ENCODE results near the gene BICD2.

The BICD2 gene

GRCh38 chr9:92666236-92666635, 98.4 kb downstream of the BICD2 start:
- peaks cover 14% of the 10 kb centered on the region; the same call in 1 of the 2 replicates for H4K20me1 ChIP-seq (ENCODE audit: control insufficient read depth, insufficient read depth, low read depth, low read length)
- no peaks in the 10 kb centered on the region for H3K9me2 ChIP-seq (replicated peaks; ENCODE audit: control insufficient read depth, low read length)
- H3K79me2 ChIP-seq (ENCODE audit: control insufficient read depth, low read length), result peaks cover 93% of the 10 kb centered on the region
- H3K4me1 ChIP-seq (ENCODE audit: control insufficient read depth, low read length), result peaks cover 24% of the 10 kb centered on the region
- no peak overlapping the region for H3K27ac ChIP-seq (ENCODE audit: low read depth, low read length)
- H3K27me3 ChIP-seq (ENCODE audit: control insufficient read depth, low read length), result no peaks in the 10 kb centered on the region
- TF ChIP-seq EZH2phosphoT487 (IDR thresholded peaks at IDR 0.05; ENCODE audit: borderline replicate concordance, low read length) (no peak), CTCF (IDR thresholded peaks at IDR 0.05; ENCODE audit: low read depth, low read length, poor library complexity, severe bottlenecking) (no peak)
- no peaks in the 10 kb centered on the region for H3K9me3 ChIP-seq (ENCODE audit: control insufficient read depth, insufficient read depth, low read length)
- H3K4me3 ChIP-seq (ENCODE audit: low read length), result no peak overlapping the region
- no peak overlapping the region for H3K4me2 ChIP-seq (ENCODE audit: low read length)
- H3K36me3 ChIP-seq (ENCODE audit: control insufficient read depth, low read length), result peaks cover 22% of the 10 kb centered on the region
- H3F3A ChIP-seq (ENCODE audit: control insufficient read depth, insufficient read depth), result peaks cover 5% of the 10 kb centered on the region; the same call in 1 of the 2 replicates

GRCh38 chr9:92665836-92666235, 98.8 kb downstream of the BICD2 start:
- TF ChIP-seq CTCF (IDR thresholded peaks at IDR 0.05; ENCODE audit: low read depth, low read length, poor library complexity, severe bottlenecking), result no peak
- no peak for TF ChIP-seq EZH2phosphoT487 (IDR thresholded peaks at IDR 0.05; ENCODE audit: borderline replicate concordance, low read length)
- H3K9me3 ChIP-seq (ENCODE audit: control insufficient read depth, insufficient read depth, low read length), result no peaks in the 10 kb centered on the region
- peaks cover 14% of the 10 kb centered on the region; the same call in 1 of the 2 replicates for H4K20me1 ChIP-seq (ENCODE audit: control insufficient read depth, insufficient read depth, low read depth, low read length)
- H3K9me2 ChIP-seq (replicated peaks; ENCODE audit: control insufficient read depth, low read length), result no peaks in the 10 kb centered on the region
- no peak overlapping the region for H3K27ac ChIP-seq (ENCODE audit: low read depth, low read length)
- H3K4me1 ChIP-seq (ENCODE audit: control insufficient read depth, low read length), result peaks cover 21% of the 10 kb centered on the region
- H3F3A ChIP-seq (ENCODE audit: control insufficient read depth, insufficient read depth), result peaks cover 5% of the 10 kb centered on the region; the same call in 1 of the 2 replicates
- no peaks in the 10 kb centered on the region for H3K27me3 ChIP-seq (ENCODE audit: control insufficient read depth, low read length)
- peaks cover 93% of the 10 kb centered on the region for H3K79me2 ChIP-seq (ENCODE audit: control insufficient read depth, low read length)
- peaks cover 22% of the 10 kb centered on the region for H3K36me3 ChIP-seq (ENCODE audit: control insufficient read depth, low read length)
- H3K4me2 ChIP-seq (ENCODE audit: low read length), result no peak overlapping the region
- H3K4me3 ChIP-seq (ENCODE audit: low read length), result no peak overlapping the region

GRCh38 chr9:92664394-92665152, 100.1 kb downstream of the BICD2 start:
- no peak overlapping the region for H3K27ac ChIP-seq (ENCODE audit: low read depth, low read length)

More at GRCh38 chr9:92664394-92665152, 100.1 kb downstream of the BICD2 start:
- Histone ChIP-seq H3K4me2 (ENCODE audit: low read length) (no peak overlapping the region), H3K4me3 (ENCODE audit: low read length) (no peak overlapping the region), H3K9me3 (ENCODE audit: control insufficient read depth, insufficient read depth, low read length) (no peaks in the 10 kb centered on the region), H3K27me3 (ENCODE audit: control insufficient read depth, low read length) (no peaks in the 10 kb centered on the region), H3K4me1 (ENCODE audit: control insufficient read depth, low read length) (peaks cover 21% of the 10 kb centered on the region), H3F3A (ENCODE audit: control insufficient read depth, insufficient read depth) (peaks cover 5% of the 10 kb centered on the region; the same call in 1 of the 2 replicates), H3K36me3 (ENCODE audit: control insufficient read depth, low read length) (peaks cover 20% of the 10 kb centered on the region), H4K20me1 (ENCODE audit: control insufficient read depth, insufficient read depth, low read depth, low read length) (peaks cover 14% of the 10 kb centered on the region; the same call in 1 of the 2 replicates), H3K9me2 (replicated peaks; ENCODE audit: control insufficient read depth, low read length) (no peaks in the 10 kb centered on the region), H3K79me2 (ENCODE audit: control insufficient read depth, low read length) (peaks cover 90% of the 10 kb centered on the region)
- TF ChIP-seq EZH2phosphoT487 (IDR thresholded peaks at IDR 0.05; ENCODE audit: borderline replicate concordance, low read length), result no peak
- TF ChIP-seq CTCF (IDR thresholded peaks at IDR 0.05; ENCODE audit: low read depth, low read length, poor library complexity, severe bottlenecking), result no peak
